OCI-LY3 (cell line): ENCODE measurements around the gene ZBTB49.

Experiments used
- H2AFZ ChIP-seq: fragments of 200-600, 300-600 bp; shearing (Covaris generic); 2 replicates; pipeline ENCODE4 v1.6.0; 2014; ENCODE audit warnings: antibody characterized with exemption, low read depth, low read length
- H3K27ac ChIP-seq: fragments of 200-600, 300-600 bp; sonication (generic); 2 replicates; pipeline ENCODE4 v1.5.1; 2014; ENCODE audit warnings: mild to moderate bottlenecking, low read length, moderate library complexity, mixed read lengths
- H3K27me3 ChIP-seq: fragments of 200-600, 300-600 bp; sonication (generic); 2 replicates; pipeline ENCODE4 v1.6.1; 2014; ENCODE audit warnings: low read depth, low read length, mixed read lengths
- H3K36me3 ChIP-seq: fragments of 200-600, 300-600 bp; sonication (generic); replicated peaks from 2 replicates; pipeline ENCODE3; 2014; ENCODE audit warnings: low read depth, low read length, mixed read lengths
- H3K4me1 ChIP-seq: fragments of 300-600, 200-600 bp; sonication (generic); 2 replicates; pipeline ENCODE4 v1.6.1; 2014; ENCODE audit warnings: low read length, mixed read lengths
- H3K4me2 ChIP-seq: fragments of 200-600, 300-600 bp; sonication (generic); 2 replicates; pipeline ENCODE4 v1.6.1; 2014; ENCODE audit warnings: low read length, mixed read lengths
- H3K4me3 ChIP-seq: fragments of 300-600, 200-600 bp; sonication (generic); 2 replicates; pipeline ENCODE4 v1.5.1; 2014; ENCODE audit warnings: antibody characterized with exemption, mild to moderate bottlenecking, low read length, moderate library complexity
- H3K79me2 ChIP-seq: fragments of 300-600, 200-600 bp; shearing (Covaris generic); 2 replicates; pipeline ENCODE4 v1.6.1; 2014; ENCODE audit warnings: mild to moderate bottlenecking, low read length, mixed read lengths
- H3K9ac ChIP-seq: fragments of 300-600, 200-600 bp; shearing (Covaris generic); 2 replicates; pipeline ENCODE4 v1.6.0; 2014; ENCODE audit warnings: mild to moderate bottlenecking, low read length, moderate library complexity
- H3K9me3 ChIP-seq: fragments of 200-600, 300-600 bp; shearing (Covaris generic); 2 replicates; pipeline ENCODE4 v1.6.1; 2014; ENCODE audit warnings: low read length, mixed read lengths; ENCODE audit not compliant: insufficient read depth
- H4K20me1 ChIP-seq: fragments of 200-600, 300-600 bp; sonication (generic); 2 replicates; pipeline ENCODE4 v1.6.1; 2016; ENCODE audit warnings: low read length, mixed read lengths; ENCODE audit not compliant: insufficient read depth
- EZH2phosphoT487 ChIP-seq: fragments of 200-600 bp; shearing (Covaris generic); IDR thresholded peaks from 2 replicates; pipeline ENCODE4 v1.6.1; 2018; ENCODE audit warnings: antibody characterized with exemption, mixed run types, low read depth
- TF ChIP-seq, protein P1 (sequence below): fragments of 200-600, 300-600 bp; sonication (generic); IDR thresholded peaks from 2 replicates; pipeline ENCODE4 v1.5.1; 2014; ENCODE audit warnings: antibody characterized with exemption, low read length, low read depth

The ZBTB49 gene, protein sequence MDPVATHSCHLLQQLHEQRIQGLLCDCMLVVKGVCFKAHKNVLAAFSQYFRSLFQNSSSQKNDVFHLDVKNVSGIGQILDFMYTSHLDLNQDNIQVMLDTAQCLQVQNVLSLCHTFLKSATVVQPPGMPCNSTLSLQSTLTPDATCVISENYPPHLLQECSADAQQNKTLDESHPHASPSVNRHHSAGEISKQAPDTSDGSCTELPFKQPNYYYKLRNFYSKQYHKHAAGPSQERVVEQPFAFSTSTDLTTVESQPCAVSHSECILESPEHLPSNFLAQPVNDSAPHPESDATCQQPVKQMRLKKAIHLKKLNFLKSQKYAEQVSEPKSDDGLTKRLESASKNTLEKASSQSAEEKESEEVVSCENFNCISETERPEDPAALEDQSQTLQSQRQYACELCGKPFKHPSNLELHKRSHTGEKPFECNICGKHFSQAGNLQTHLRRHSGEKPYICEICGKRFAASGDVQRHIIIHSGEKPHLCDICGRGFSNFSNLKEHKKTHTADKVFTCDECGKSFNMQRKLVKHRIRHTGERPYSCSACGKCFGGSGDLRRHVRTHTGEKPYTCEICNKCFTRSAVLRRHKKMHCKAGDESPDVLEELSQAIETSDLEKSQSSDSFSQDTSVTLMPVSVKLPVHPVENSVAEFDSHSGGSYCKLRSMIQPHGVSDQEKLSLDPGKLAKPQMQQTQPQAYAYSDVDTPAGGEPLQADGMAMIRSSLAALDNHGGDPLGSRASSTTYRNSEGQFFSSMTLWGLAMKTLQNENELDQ

DNA sequence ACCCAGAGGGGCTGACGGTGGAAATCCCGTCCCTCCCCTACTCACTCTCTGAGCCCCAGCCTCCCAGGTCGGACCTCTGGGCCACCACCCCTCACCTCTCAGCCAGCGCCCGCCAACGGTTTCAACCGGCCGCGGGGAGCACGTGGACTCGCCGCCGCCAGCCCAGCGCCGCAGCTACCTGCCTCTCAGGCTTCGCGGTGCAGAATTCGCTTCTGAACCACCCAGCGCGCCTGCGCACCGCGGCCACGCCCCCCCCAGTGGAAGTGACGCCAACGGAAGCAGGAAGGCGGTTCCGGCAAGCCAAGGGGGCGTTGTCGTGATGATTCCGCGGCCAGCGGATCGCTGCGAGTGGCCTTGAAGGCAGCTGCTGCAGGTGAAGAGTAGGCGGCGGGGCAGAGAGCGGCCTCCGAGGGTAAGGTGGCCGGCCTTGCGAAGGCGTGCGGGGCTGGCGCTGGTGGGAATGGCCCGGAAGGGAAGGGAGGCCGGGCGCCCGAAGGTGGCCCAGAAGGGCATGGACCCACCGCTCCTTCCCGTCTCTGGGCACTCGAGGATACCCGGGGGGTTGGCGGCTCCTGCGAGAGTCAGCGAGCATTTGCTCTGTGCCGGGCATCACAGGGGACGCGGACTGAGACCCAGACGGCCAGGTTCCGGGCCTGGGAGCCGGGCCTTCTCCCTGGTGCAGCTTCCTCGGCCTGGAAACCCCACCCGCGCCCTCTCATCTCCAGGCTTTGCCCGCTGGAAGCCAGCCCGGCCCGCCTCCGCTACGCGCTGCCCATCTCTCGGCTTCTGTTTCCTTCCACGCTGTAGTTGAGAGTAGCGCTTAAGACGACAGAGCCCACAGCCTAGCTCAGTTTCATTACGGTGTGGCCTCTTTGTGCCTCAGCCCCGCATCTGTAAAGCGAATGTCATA is at the start of gene ZBTB49, which contains the start of gene LYAR:
Gene ZBTB49, plus strand, starts transcription at position 311 of the 910 bp plus-strand sequence. CDS start 9,695 bp downstream, outside the sequence.
Gene LYAR, minus strand, starts transcription at position 214 of the 910 bp plus-strand sequence. CDS start 6,412 bp downstream, outside the sequence.
- Histone ChIP-seq H4K20me1 (peaks cover 11% of the 10 kb centered on the region), H3K4me1 (peaks cover 21% of the 10 kb centered on the region), H3K27ac (peak within 1 kb of the TSS; percentile 39), H2AFZ (no peak within 1 kb of the TSS; the same call in 1 of the 2 replicates), H3K36me3 (peaks cover 28% of the 10 kb centered on the region), H3K4me3 (peak within 1 kb of the TSS; percentile 93), H3K4me2 (peak within 1 kb of the TSS; percentile 96), H3K9ac (peak within 1 kb of the TSS; percentile 91), H3K79me2 (peaks cover 95% of the 10 kb centered on the region), H3K27me3 (no peaks in the 10 kb centered on the region), H3K9me3 (no peaks in the 10 kb centered on the region)
- TF ChIP-seq, protein P1, sequence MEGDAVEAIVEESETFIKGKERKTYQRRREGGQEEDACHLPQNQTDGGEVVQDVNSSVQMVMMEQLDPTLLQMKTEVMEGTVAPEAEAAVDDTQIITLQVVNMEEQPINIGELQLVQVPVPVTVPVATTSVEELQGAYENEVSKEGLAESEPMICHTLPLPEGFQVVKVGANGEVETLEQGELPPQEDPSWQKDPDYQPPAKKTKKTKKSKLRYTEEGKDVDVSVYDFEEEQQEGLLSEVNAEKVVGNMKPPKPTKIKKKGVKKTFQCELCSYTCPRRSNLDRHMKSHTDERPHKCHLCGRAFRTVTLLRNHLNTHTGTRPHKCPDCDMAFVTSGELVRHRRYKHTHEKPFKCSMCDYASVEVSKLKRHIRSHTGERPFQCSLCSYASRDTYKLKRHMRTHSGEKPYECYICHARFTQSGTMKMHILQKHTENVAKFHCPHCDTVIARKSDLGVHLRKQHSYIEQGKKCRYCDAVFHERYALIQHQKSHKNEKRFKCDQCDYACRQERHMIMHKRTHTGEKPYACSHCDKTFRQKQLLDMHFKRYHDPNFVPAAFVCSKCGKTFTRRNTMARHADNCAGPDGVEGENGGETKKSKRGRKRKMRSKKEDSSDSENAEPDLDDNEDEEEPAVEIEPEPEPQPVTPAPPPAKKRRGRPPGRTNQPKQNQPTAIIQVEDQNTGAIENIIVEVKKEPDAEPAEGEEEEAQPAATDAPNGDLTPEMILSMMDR = no peak
- no peak for TF ChIP-seq EZH2phosphoT487

- H3K36me3 ChIP-seq = peaks cover 29% of the 10 kb centered on the region
- no peak overlapping the region for H3K4me3 ChIP-seq
- no peak overlapping the region for H2AFZ ChIP-seq
- H3K79me2 ChIP-seq = peaks cover 20% of the 10 kb centered on the region
- H3K27ac ChIP-seq = no peak overlapping the region
- H3K4me2 ChIP-seq = no peak overlapping the region
- TF ChIP-seq, protein P1 = no peak
- TF ChIP-seq EZH2phosphoT487 = no peak
- H3K9ac ChIP-seq = no peak overlapping the region
- peaks cover 11% of the 10 kb centered on the region for H3K4me1 ChIP-seq
- H3K27me3 ChIP-seq = no peaks in the 10 kb centered on the region
- no peaks in the 10 kb centered on the region for H3K9me3 ChIP-seq
- H4K20me1 ChIP-seq = no peaks in the 10 kb centered on the region
These were observed 44.9 kb upstream of the ZBTB49 start for GRCh38 chr4:4245172-4245571.

GRCh38 chr4:4247696-4248028 is 42.4 kb upstream of the ZBTB49 start:
- peak overlapping the region; percentile 88 for H3K4me3 ChIP-seq
- no peak for TF ChIP-seq EZH2phosphoT487
- TF ChIP-seq, protein P1 = no peak
- peaks cover 11% of the 10 kb centered on the region for H3K4me1 ChIP-seq
- peak overlapping the region; percentile 81 for H3K27ac ChIP-seq
- H3K9me3 ChIP-seq = no peaks in the 10 kb centered on the region
- no peaks in the 10 kb centered on the region for H4K20me1 ChIP-seq
- H2AFZ ChIP-seq = peak overlapping the region; percentile 72
- peaks cover 19% of the 10 kb centered on the region for H3K36me3 ChIP-seq
- peak overlapping the region; percentile 91 for H3K4me2 ChIP-seq
- H3K9ac ChIP-seq = peak overlapping the region; percentile 81
- no peaks in the 10 kb centered on the region for H3K27me3 ChIP-seq
- H3K79me2 ChIP-seq = peaks cover 20% of the 10 kb centered on the region
